Gastroesophageal sphincter (tissue), 4 donors: Measurements from ENCODE around the gene CLEC10A. TPM values are rescaled to one million over a fixed set of nuclear protein-coding genes. Genes with fewer than 3 reads are reported as not detected.
A peak's percentile ranks its signal among the peaks of the same experiment; 100 is the strongest.
"Not testable (repeated sequence)": the region's sequence is repeated elsewhere in the genome, so short reads cannot be mapped to it uniquely, and the experiment has no call there.

Source experiments
- ATAC-seq: fragments of 150-250 bp; one replicate; pipeline ENCODE4 v1.9.1; 2016; ENCODE audit warnings: mild to moderate bottlenecking, moderate library complexity
- H3K27ac ChIP-seq, 4 donors: fragments of 200-600 bp; sonication (generic) in 3 of 4; 1 replicate in 3 of 4; 2 replicates in 1 of 4; pipeline ENCODE4 v1.5.1; 2016 to 2019
- H3K27me3 ChIP-seq: fragments of 200-600 bp; sonication (generic); one replicate; pipeline ENCODE4 v1.5.1; 2019
- H3K36me3 ChIP-seq, 2 donors: fragments of 200-600 bp; sonication (generic); one replicate each; pipeline ENCODE4 v1.5.1; 2019; ENCODE audit warnings: control low read depth in 1 of 2
- H3K4me1 ChIP-seq, 3 donors: fragments of 200-600 bp; sonication (generic); 1 replicate in 2 of 3; 2 replicates in 1 of 3; pipeline ENCODE4 v1.5.1; 2016 to 2019; ENCODE audit warnings: control low read depth in 2 of 3
- H3K4me3 ChIP-seq, 2 donors: fragments of 200-600 bp; sonication (generic); one replicate each; pipeline ENCODE4 v1.5.1; 2019; ENCODE audit warnings: mild to moderate bottlenecking in 1 of 2, moderate library complexity in 1 of 2
- H3K9me3 ChIP-seq, 3 donors: fragments of 200-600 bp; sonication (generic); one replicate each; pipeline ENCODE4 v1.5.1; 2017 to 2019; ENCODE audit warnings: control low read depth in 2 of 3
- CTCF ChIP-seq, 4 experiments: fragments of 200-600 bp in 2 of 4; fragments of 450-650 bp in 2 of 4; sonication (generic) in 1 of 4; IDR thresholded peaks; one replicate each; pipeline ENCODE4 v1.5.1; 2017 to 2019; ENCODE audit warnings: antibody characterized with exemption in 4 of 4, mild to moderate bottlenecking in 2 of 4, moderate library complexity in 2 of 4
- EP300 ChIP-seq: sonication (generic); formaldehyde crosslinking; IDR thresholded peaks from one replicate; pipeline ENCODE4 v1.6.1; 2017; ENCODE audit warnings: antibody characterized with exemption, mild to moderate bottlenecking
- POLR2A ChIP-seq, 2 donors: fragments of 450-650 bp; IDR thresholded peaks; one replicate each; pipeline ENCODE4 v1.6.1; 2017; ENCODE audit warnings: antibody characterized with exemption in 2 of 2, mild to moderate bottlenecking in 2 of 2, moderate library complexity in 1 of 2
- POLR2AphosphoS5 ChIP-seq: sonication (generic); formaldehyde crosslinking; IDR thresholded peaks from one replicate; pipeline ENCODE4 v1.6.1; 2017; ENCODE audit warnings: antibody characterized with exemption
- WGBS, 2 donors: methylation state at CpG; one replicate each; pipeline ENCODE4 v1.1.5; 2018; ENCODE audit warnings: low coverage in 1 of 2; 5-methylcytosine and 5-hydroxymethylcytosine counted together
- total RNA-seq, 4 donors: library from RNA; depleted of rRNA; stranded (reverse); fragments of >200 nt; gene quantifications; one replicate each; pipeline ENCODE4 v1.1.0, GENCODE V29; 2016

Gene CLEC10A
- total RNA-seq, 4 donors from 2014 or later, result 3.8 to 25.6 (median 11.3) TPM

DNA sequence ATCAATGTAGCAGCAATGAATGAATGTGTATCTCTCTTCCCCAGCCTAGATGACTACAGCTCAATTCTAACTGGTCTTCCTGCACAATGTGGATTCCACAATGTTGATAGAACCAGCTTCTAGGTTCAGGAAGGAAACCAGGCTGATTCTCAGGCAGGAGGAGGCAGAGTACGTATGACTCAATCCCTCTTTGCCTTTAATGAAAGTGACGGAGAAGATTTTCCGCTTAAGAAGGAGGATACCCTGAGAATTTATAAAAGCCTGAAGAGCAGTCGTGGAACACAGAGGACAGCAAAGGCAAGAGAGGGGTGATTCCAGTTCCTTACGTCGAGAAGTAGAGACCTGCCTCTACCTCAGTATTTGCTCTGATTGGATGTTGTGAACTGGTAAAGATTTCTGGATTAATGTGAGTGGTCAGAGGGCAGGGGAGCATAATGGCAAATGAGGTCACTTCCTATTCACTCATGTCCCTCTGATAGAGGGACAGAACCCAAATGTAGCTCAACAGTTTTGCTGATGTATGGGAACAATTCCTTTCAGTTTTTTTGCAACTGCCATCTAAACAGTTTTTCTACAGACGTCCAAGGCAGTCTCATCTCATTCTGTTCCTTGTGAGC lies 21.1 kb downstream of the CLEC10A start:
- 43 to 63% methylated on average over 4 to 7 of the region's 7 CpGs for WGBS, 2 donors
- Histone ChIP-seq H3K27me3 (peaks cover 30% of the 10 kb centered on the region), H3K36me3 (no peaks in the 10 kb centered on the region), H3K27ac (no peak overlapping the region), H3K9me3 (no peaks in the 10 kb centered on the region), H3K4me3 (no peak overlapping the region), H3K4me1 (no peaks in the 10 kb centered on the region)
- TF ChIP-seq POLR2A (IDR thresholded peaks at IDR 0.05) (no peak), EP300 (no peak), CTCF (IDR thresholded peaks at IDR 0.05) (no peak), POLR2AphosphoS5 (no peak)
- no peak for ATAC-seq

GRCh38 chr17:7056386-7056785 lies 23.7 kb downstream of the CLEC10A start:
- TF ChIP-seq EP300, result no peak
- no peak for TF ChIP-seq POLR2A (IDR thresholded peaks at IDR 0.05)
- no peak for TF ChIP-seq POLR2AphosphoS5
- TF ChIP-seq CTCF (IDR thresholded peaks at IDR 0.05), result no peak
- H3K36me3 ChIP-seq, result no peaks in the 10 kb centered on the region
- peaks cover 13% of the 10 kb centered on the region for H3K27me3 ChIP-seq
- no peak overlapping the region for H3K4me3 ChIP-seq
- H3K9me3 ChIP-seq, result no peaks in the 10 kb centered on the region
- no peak overlapping the region for H3K27ac ChIP-seq
- peaks cover 0 to 4% (median 0%) of the 10 kb centered on the region in 3 donors for H3K4me1 ChIP-seq
- no peak for ATAC-seq
- 85% methylated on average over 4 of the region's 4 CpGs; no CpG with 5 or more reads in 1 of the 2 donors for WGBS, 2 donors

DNA sequence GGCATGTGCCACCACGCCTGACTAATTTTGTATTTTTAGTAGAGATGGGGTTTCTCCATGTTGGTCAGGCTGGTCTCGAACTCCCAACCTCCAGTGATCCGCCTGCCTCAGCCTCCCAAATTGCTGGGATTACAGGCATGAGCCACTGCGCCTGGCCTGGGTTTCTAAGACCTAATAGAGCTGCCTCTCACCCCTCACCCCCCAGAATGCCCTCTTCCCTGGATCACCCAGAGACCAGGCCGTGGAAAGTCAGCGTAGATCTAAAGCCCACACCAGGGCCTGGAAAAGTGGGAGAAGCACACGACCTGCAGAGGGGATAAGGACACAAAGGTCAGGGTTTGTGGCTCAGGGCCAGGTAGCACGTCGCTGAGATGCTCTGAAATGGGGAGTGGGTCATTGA lies 29.5 kb downstream of the CLEC10A start:
- H3K27ac ChIP-seq, H3K4me3 ChIP-seq, H3K36me3 ChIP-seq, ATAC-seq, H3K9me3 ChIP-seq: not testable (repeated sequence)
- Histone ChIP-seq H3K4me1 (peaks cover 0 to 23% (median 7%) of the 10 kb centered on the region in 3 donors), H3K27me3 (peaks cover 49% of the 10 kb centered on the region)
- WGBS, 2 donors, result 67 to 73% methylated on average over 2 to 3 of the region's 9 CpGs

- peaks cover 0 to 26% (median 9%) of the 10 kb centered on the region in 3 donors for H3K4me1 ChIP-seq
- TF ChIP-seq EP300 (no peak), CTCF (IDR thresholded peaks at IDR 0.05) (no peak), POLR2A (IDR thresholded peaks at IDR 0.05) (no peak), POLR2AphosphoS5 (no peak)
- 59 to 69% methylated on average over 3 to 4 of the region's 6 CpGs for WGBS, 2 donors
- no peaks in the 10 kb centered on the region for H3K9me3 ChIP-seq
- H3K36me3 ChIP-seq, result no peaks in the 10 kb centered on the region
- no peak overlapping the region for H3K4me3 ChIP-seq
- H3K27ac ChIP-seq, result no peak overlapping the region
- peaks cover 65% of the 10 kb centered on the region for H3K27me3 ChIP-seq
- no peak for ATAC-seq
Measured at GRCh38 chr17:7048968-7049367, 31.1 kb downstream of the CLEC10A start.

DNA sequence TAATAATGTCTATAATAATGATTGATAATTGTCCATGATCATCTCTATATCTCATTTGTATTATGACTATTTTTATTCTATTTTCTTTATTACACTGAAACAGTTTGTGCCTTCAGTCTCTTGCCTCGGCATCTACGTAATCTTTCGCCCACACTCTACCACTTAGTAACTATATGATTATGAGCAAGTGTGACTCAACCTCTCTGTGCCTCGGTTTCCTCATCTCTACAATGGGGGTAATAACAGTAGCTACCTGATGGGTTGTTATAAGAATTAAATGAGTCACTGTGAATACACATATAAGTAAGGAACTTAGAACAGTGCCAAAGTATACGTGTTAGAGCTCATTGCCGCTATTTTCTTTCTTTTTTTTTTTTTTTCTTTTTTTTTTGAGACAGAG lies 32.5 kb downstream of the CLEC10A start:
- Histone ChIP-seq H3K27ac (no peak overlapping the region), H3K4me3 (no peak overlapping the region), H3K4me1 (peaks cover 0 to 40% (median 22%) of the 10 kb centered on the region in 3 donors), H3K27me3 (peaks cover 79% of the 10 kb centered on the region), H3K9me3 (no peaks in the 10 kb centered on the region), H3K36me3 (no peaks in the 10 kb centered on the region)
- WGBS, 2 donors, result 77 to 80% methylated on average over 6 of the region's 6 CpGs
- TF ChIP-seq CTCF (IDR thresholded peaks at IDR 0.05) (no peak), POLR2A (IDR thresholded peaks at IDR 0.05) (no peak), EP300 (no peak), POLR2AphosphoS5 (no peak)
- ATAC-seq, result no peak

DNA sequence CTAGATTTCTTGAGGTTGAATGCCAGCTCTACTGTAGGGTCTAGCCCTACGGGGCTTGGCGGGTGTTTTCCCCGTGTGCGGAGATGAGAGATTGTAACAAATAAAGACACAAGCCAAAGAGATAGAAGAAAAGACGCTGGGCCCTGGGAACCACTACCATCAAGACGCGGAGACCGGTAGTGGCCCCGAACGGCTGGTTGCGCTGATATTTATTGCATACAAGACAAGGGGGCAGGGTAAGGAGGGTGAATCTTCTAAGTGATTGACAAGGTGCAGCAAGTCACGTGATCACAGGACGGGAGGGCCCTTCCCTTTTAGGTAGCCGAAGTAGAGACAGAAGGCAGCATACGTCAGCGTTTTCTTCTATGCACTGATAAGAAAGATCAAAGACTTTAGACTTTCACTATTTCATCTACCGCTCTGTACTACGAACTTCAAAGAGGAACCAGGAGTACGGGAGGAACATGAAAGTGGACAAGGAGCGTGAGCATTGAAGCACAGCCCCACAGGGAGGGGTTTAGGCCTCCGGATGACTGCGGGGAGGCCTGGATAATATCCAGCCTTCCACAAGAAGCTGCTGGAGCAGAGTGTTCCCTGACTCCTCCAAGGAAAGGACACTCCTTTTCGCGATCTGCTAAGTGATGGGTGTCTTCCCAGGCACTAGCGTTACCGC lies 33.2 kb downstream of the CLEC10A start:
- ATAC-seq, H3K9me3 ChIP-seq, H3K36me3 ChIP-seq: not testable (repeated sequence)
- H3K4me1 ChIP-seq, result peaks cover 0 to 43% (median 25%) of the 10 kb centered on the region in 3 donors
- WGBS, 2 donors, result 14 to 18% methylated on average over 15 to 25 of the region's 26 CpGs
- H3K4me3 ChIP-seq, result peak overlapping the region; percentile 6 to 31
- H3K27me3 ChIP-seq, result peaks cover 86% of the 10 kb centered on the region
- peak overlapping the region in 3 of 4 donors; percentile 41 to 60 (median 46) for H3K27ac ChIP-seq
